ENCODE data around the gene TSPAN12. TPM values are rescaled to one million over a fixed set of nuclear protein-coding genes. Genes with fewer than 3 reads are reported as not detected.

Gene TSPAN12
- total RNA-seq, 3 donors from 2014 or later: 23.1 to 43.4 (median 35.6) TPM

GRCh38 chr7:120859459-120859858 lies 1.5 kb upstream of the TSPAN12 start:
- DNase-seq (no peak), ATAC-seq (peak; percentile 47)
- Histone ChIP-seq H3K36me3 (ENCODE audit: low read depth) (no peaks in the 10 kb centered on the region), H3K9me3 (no peaks in the 10 kb centered on the region), H3K4me1 (ENCODE audit: low read depth) (peaks cover 9% of the 10 kb centered on the region), H3K4me3 (no peak overlapping the region)
- TF ChIP-seq, protein P1, sequence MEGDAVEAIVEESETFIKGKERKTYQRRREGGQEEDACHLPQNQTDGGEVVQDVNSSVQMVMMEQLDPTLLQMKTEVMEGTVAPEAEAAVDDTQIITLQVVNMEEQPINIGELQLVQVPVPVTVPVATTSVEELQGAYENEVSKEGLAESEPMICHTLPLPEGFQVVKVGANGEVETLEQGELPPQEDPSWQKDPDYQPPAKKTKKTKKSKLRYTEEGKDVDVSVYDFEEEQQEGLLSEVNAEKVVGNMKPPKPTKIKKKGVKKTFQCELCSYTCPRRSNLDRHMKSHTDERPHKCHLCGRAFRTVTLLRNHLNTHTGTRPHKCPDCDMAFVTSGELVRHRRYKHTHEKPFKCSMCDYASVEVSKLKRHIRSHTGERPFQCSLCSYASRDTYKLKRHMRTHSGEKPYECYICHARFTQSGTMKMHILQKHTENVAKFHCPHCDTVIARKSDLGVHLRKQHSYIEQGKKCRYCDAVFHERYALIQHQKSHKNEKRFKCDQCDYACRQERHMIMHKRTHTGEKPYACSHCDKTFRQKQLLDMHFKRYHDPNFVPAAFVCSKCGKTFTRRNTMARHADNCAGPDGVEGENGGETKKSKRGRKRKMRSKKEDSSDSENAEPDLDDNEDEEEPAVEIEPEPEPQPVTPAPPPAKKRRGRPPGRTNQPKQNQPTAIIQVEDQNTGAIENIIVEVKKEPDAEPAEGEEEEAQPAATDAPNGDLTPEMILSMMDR (IDR thresholded peaks at IDR 0.05): no peak
- intact Hi-C loops (cut with DNase I, micrococcal nuclease): loop anchor here in 1 of 2 donors (5.0 kb wide), 1 partner anchor 83 kb away; no protein-coding TSS in a partner anchor

DNA sequence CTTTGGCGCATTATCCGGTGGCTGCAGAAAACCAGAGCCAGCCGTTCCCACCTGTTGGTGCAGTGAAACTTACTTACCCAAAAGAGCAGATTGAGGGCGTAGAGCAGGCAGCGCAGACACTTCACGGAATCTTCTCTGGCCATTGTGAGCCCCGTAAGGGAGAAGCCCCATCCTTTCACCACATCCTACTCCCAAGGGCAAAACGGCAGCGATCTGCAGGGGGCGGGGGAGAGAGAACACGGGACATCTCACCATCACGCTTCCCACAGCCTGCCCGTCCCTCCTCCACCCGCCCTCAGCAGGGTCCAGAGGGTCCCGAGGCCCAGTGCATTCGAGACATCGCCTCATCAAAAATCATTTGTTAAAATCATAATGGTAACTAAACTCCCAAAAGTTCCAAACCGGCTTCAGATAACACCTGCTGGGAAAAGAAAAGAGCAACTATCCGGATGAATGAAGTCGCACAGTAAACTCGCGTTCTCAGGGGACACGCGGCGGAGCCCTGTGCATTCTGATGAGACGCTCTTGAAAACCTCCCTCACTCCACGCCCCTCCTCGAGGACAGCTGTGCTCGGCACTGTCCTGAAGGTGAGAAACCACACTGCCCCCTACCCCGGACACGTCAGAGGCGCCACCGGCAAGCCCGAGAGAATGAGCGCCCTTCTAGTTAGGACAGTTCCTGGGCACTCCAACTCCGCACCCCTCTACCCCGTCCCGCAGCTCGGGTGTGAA lies 1.2 kb downstream of the TSPAN12 start:
- DNase-seq (peak; percentile 49 to 63 (median 59)), ATAC-seq (peak; percentile 34)
- intact Hi-C loops (cut with DNase I, micrococcal nuclease): loop anchor here in 1 of 2 donors (5.0 kb wide), 1 partner anchor 86 kb away; no protein-coding TSS in a partner anchor
- Histone ChIP-seq H3K9me3 (no peaks in the 10 kb centered on the region), H3K4me1 (ENCODE audit: low read depth) (peaks cover 9% of the 10 kb centered on the region), H3K4me3 (peak overlapping the region; percentile 49), H3K36me3 (ENCODE audit: low read depth) (no peaks in the 10 kb centered on the region)
- TF ChIP-seq, protein P1 (IDR thresholded peaks at IDR 0.05): no peak

DNA sequence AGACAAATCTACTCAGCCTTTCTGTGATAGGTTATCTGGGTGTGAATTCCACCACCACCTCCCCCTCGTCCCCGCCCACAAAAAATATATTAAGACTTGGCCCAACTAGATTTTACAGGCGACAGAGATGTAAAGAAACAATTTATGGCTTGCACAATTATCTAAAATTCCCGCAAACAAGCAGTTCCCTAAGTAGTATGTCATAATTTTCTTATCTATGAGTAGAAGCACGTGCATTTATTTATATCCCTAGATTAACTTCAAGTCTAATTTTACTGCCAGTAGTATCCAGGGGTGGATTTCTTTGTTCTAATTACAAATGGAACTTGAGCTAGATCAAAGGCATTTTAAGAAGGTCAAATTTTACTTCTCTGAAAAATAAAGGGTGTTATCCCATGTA lies 1.7 kb downstream of the TSPAN12 start:
- no peaks in the 10 kb centered on the region for H3K36me3 ChIP-seq (ENCODE audit: low read depth)
- no peaks in the 10 kb centered on the region for H3K9me3 ChIP-seq
- ATAC-seq: no peak
- peaks cover 9% of the 10 kb centered on the region for H3K4me1 ChIP-seq (ENCODE audit: low read depth)
- TF ChIP-seq, protein P1 (IDR thresholded peaks at IDR 0.05): no peak
- H3K4me3 ChIP-seq: no peak overlapping the region
- intact Hi-C loops (cut with DNase I, micrococcal nuclease): loop anchor here in 1 of 2 donors (5.0 kb wide), 1 partner anchor 86 kb away; no protein-coding TSS in a partner anchor
- no peak for DNase-seq

DNA sequence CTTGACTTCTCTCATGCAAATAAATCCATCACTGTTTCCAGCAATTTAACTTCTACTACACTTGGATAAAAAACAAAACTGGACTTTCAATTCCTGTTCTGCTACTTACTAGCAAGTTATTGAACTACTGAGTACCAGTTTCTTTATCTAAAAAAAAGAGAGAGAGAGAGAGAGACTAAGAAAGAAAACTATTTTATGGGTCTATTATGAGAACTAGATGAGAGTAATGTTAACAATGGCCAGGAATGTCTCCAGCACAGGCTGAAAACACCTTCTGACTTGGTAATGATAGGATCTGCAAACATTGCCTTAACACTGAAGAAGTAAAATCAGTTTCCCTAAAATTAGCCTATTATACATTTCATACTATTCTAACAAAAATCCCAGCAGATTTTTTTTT lies 5.2 kb downstream of the TSPAN12 start:
- TF ChIP-seq, protein P1 (IDR thresholded peaks at IDR 0.05): no peak
- no peaks in the 10 kb centered on the region for H3K36me3 ChIP-seq (ENCODE audit: low read depth)
- DNase-seq (no peak), ATAC-seq (no peak)
- no peak overlapping the region for H3K4me3 ChIP-seq
- H3K9me3 ChIP-seq: no peaks in the 10 kb centered on the region
- peaks cover 2% of the 10 kb centered on the region for H3K4me1 ChIP-seq (ENCODE audit: low read depth)
- intact Hi-C loops (cut with DNase I, micrococcal nuclease): no loop called here

GRCh38 chr7:120843109-120843508 lies 14.8 kb downstream of the TSPAN12 start:
- H3K4me3 ChIP-seq: no peak overlapping the region
- H3K36me3 ChIP-seq (ENCODE audit: low read depth): no peaks in the 10 kb centered on the region
- no peaks in the 10 kb centered on the region for H3K9me3 ChIP-seq
- H3K4me1 ChIP-seq (ENCODE audit: low read depth): peaks cover 11% of the 10 kb centered on the region
- DNase-seq (no peak), ATAC-seq (no peak)
- TF ChIP-seq, protein P1 (IDR thresholded peaks at IDR 0.05): no peak
- intact Hi-C loops (cut with DNase I, micrococcal nuclease): no loop called here

Measured in mucosa of descending colon (tissue), 3 donors.